ENCODE data around the gene CYB5R3. TPM values are rescaled to one million over a fixed set of nuclear protein-coding genes. Genes with fewer than 3 reads are reported as not detected.
A peak's percentile ranks its signal among the peaks of the same experiment; 100 is the strongest.

CYB5R3 gene
- 130 TPM for polyA plus RNA-seq (2013, experiment 1 of 4)
- polyA plus RNA-seq (2013, experiment 2 of 4): 114 TPM
- 96.8 TPM for polyA plus RNA-seq (2013, experiment 3 of 4)
- polyA plus RNA-seq (2013, experiment 4 of 4): 107 TPM

GRCh38 chr22:42649246-42650099, at the start of gene CYB5R3:
Gene CYB5R3 (minus strand): TSS chr22:42649392. CDS start chr22:42649315, 77 bp downstream.
- H3K4me3 ChIP-seq (ENCODE audit: insufficient read depth, low read depth, low read length): peak within 1 kb of the TSS; percentile 67
- 10 to 12% methylated on average over 80 to 81 of the region's 81 CpGs for WGBS, 2 experiments
- no peaks in the 10 kb centered on the region for H3K27me3 ChIP-seq (ENCODE audit: control insufficient read depth, insufficient read depth, low read length, poor library complexity, severe bottlenecking)
- no peaks in the 10 kb centered on the region for H3K9me3 ChIP-seq (ENCODE audit: control insufficient read depth, low read length)
- H3K27ac ChIP-seq (ENCODE audit: insufficient read depth, low read depth, low read length, poor library complexity, severe bottlenecking): peak within 1 kb of the TSS; percentile 74
- H3K4me1 ChIP-seq (ENCODE audit: control insufficient read depth, insufficient read depth, low read length): peaks cover 19% of the 10 kb centered on the region
- H3K36me3 ChIP-seq (ENCODE audit: control insufficient read depth, insufficient read depth, low read length): no peaks in the 10 kb centered on the region

GRCh38 chr22:42697542-42698013, 48.4 kb upstream of the CYB5R3 start:
- WGBS, 2 experiments: 93 to 94% methylated on average over 16 of the region's 16 CpGs
- peaks cover 3% of the 10 kb centered on the region for H3K4me1 ChIP-seq (ENCODE audit: control insufficient read depth, insufficient read depth, low read length)
- no peak overlapping the region for H3K27ac ChIP-seq (ENCODE audit: insufficient read depth, low read depth, low read length, poor library complexity, severe bottlenecking)
- no peaks in the 10 kb centered on the region for H3K9me3 ChIP-seq (ENCODE audit: control insufficient read depth, low read length)
- no peaks in the 10 kb centered on the region for H3K36me3 ChIP-seq (ENCODE audit: control insufficient read depth, insufficient read depth, low read length)
- H3K27me3 ChIP-seq (ENCODE audit: control insufficient read depth, insufficient read depth, low read length, poor library complexity, severe bottlenecking): no peaks in the 10 kb centered on the region
- no peak overlapping the region for H3K4me3 ChIP-seq (ENCODE audit: insufficient read depth, low read depth, low read length)

- WGBS, 2 experiments: 89 to 91% methylated on average over 10 of the region's 10 CpGs
- Histone ChIP-seq H3K36me3 (ENCODE audit: control insufficient read depth, insufficient read depth, low read length) (no peaks in the 10 kb centered on the region), H3K27ac (ENCODE audit: insufficient read depth, low read depth, low read length, poor library complexity, severe bottlenecking) (no peak overlapping the region), H3K4me1 (ENCODE audit: control insufficient read depth, insufficient read depth, low read length) (peaks cover 3% of the 10 kb centered on the region), H3K9me3 (ENCODE audit: control insufficient read depth, low read length) (no peaks in the 10 kb centered on the region), H3K27me3 (ENCODE audit: control insufficient read depth, insufficient read depth, low read length, poor library complexity, severe bottlenecking) (no peaks in the 10 kb centered on the region), H3K4me3 (ENCODE audit: insufficient read depth, low read depth, low read length) (no peak overlapping the region)
Observed at GRCh38 chr22:42696331-42696967, 47.3 kb upstream of the CYB5R3 start.

- Histone ChIP-seq H3K9me3 (ENCODE audit: control insufficient read depth, low read length) (no peaks in the 10 kb centered on the region), H3K4me3 (ENCODE audit: insufficient read depth, low read depth, low read length) (no peak overlapping the region), H3K36me3 (ENCODE audit: control insufficient read depth, insufficient read depth, low read length) (no peaks in the 10 kb centered on the region), H3K27me3 (ENCODE audit: control insufficient read depth, insufficient read depth, low read length, poor library complexity, severe bottlenecking) (no peaks in the 10 kb centered on the region), H3K4me1 (ENCODE audit: control insufficient read depth, insufficient read depth, low read length) (peaks cover 3% of the 10 kb centered on the region), H3K27ac (ENCODE audit: insufficient read depth, low read depth, low read length, poor library complexity, severe bottlenecking) (no peak overlapping the region)
- WGBS, 2 experiments: 93 to 94% methylated on average over 10 of the region's 10 CpGs
Observed at GRCh38 chr22:42695294-42695693, 46.1 kb upstream of the CYB5R3 start.

- Histone ChIP-seq H3K36me3 (ENCODE audit: control insufficient read depth, insufficient read depth, low read length) (no peaks in the 10 kb centered on the region), H3K4me3 (ENCODE audit: insufficient read depth, low read depth, low read length) (no peak overlapping the region), H3K27me3 (ENCODE audit: control insufficient read depth, insufficient read depth, low read length, poor library complexity, severe bottlenecking) (no peaks in the 10 kb centered on the region), H3K4me1 (ENCODE audit: control insufficient read depth, insufficient read depth, low read length) (no peaks in the 10 kb centered on the region), H3K27ac (ENCODE audit: insufficient read depth, low read depth, low read length, poor library complexity, severe bottlenecking) (no peak overlapping the region), H3K9me3 (ENCODE audit: control insufficient read depth, low read length) (no peaks in the 10 kb centered on the region)
- 91 to 94% methylated on average over 25 of the region's 25 CpGs for whole genome bisulfite sequencing, 2 experiments
Observed at GRCh38 chr22:42693763-42694683, 44.8 kb upstream of the CYB5R3 start.

- no peaks in the 10 kb centered on the region for H3K27me3 ChIP-seq (ENCODE audit: control insufficient read depth, insufficient read depth, low read length, poor library complexity, severe bottlenecking)
- H3K9me3 ChIP-seq (ENCODE audit: control insufficient read depth, low read length): no peaks in the 10 kb centered on the region
- peaks cover 8% of the 10 kb centered on the region for H3K4me1 ChIP-seq (ENCODE audit: control insufficient read depth, insufficient read depth, low read length)
- 96 to 97% methylated on average over 51 of the region's 51 CpGs for WGBS, 2 experiments
- H3K4me3 ChIP-seq (ENCODE audit: insufficient read depth, low read depth, low read length): no peak overlapping the region
- no peak overlapping the region for H3K27ac ChIP-seq (ENCODE audit: insufficient read depth, low read depth, low read length, poor library complexity, severe bottlenecking)
- no peaks in the 10 kb centered on the region for H3K36me3 ChIP-seq (ENCODE audit: control insufficient read depth, insufficient read depth, low read length)
Observed at GRCh38 chr22:42693055-42693762, 44.0 kb upstream of the CYB5R3 start.

GRCh38 chr22:42692239-42693054, 43.3 kb upstream of the CYB5R3 start:
- Histone ChIP-seq H3K9me3 (ENCODE audit: control insufficient read depth, low read length) (no peaks in the 10 kb centered on the region), H3K4me3 (ENCODE audit: insufficient read depth, low read depth, low read length) (no peak overlapping the region), H3K27me3 (ENCODE audit: control insufficient read depth, insufficient read depth, low read length, poor library complexity, severe bottlenecking) (no peaks in the 10 kb centered on the region), H3K27ac (ENCODE audit: insufficient read depth, low read depth, low read length, poor library complexity, severe bottlenecking) (no peak overlapping the region), H3K4me1 (ENCODE audit: control insufficient read depth, insufficient read depth, low read length) (peaks cover 11% of the 10 kb centered on the region), H3K36me3 (ENCODE audit: control insufficient read depth, insufficient read depth, low read length) (no peaks in the 10 kb centered on the region)
- 89 to 90% methylated on average over 32 of the region's 32 CpGs for WGBS, 2 experiments

- H3K4me3 ChIP-seq (ENCODE audit: insufficient read depth, low read depth, low read length): no peak overlapping the region
- H3K36me3 ChIP-seq (ENCODE audit: control insufficient read depth, insufficient read depth, low read length): no peaks in the 10 kb centered on the region
- no peaks in the 10 kb centered on the region for H3K27me3 ChIP-seq (ENCODE audit: control insufficient read depth, insufficient read depth, low read length, poor library complexity, severe bottlenecking)
- no peak overlapping the region for H3K27ac ChIP-seq (ENCODE audit: insufficient read depth, low read depth, low read length, poor library complexity, severe bottlenecking)
- H3K4me1 ChIP-seq (ENCODE audit: control insufficient read depth, insufficient read depth, low read length): peaks cover 17% of the 10 kb centered on the region
- 91 to 93% methylated on average over 10 of the region's 10 CpGs for WGBS, 2 experiments
- no peaks in the 10 kb centered on the region for H3K9me3 ChIP-seq (ENCODE audit: control insufficient read depth, low read length)
Observed at GRCh38 chr22:42691440-42691839, 42.2 kb upstream of the CYB5R3 start.
